Activated T-cell treated with anti-CD3 and anti-CD28 coated beads, Interleukin-2, amount 50 U/mL, for 24 hours (primary cell): ENCODE measurements around the gene PARP15.
A peak's percentile ranks its signal among the peaks of the same experiment; 100 is the strongest.
"Not testable (repeated sequence)": the region's sequence is repeated elsewhere in the genome, so short reads cannot be mapped to it uniquely, and the experiment has no call there.

Source experiments
- DNase-seq: peaks from one replicate; pipeline ENCODE4 v3.0.0-alpha.2; 2020
- H3K27ac Mint-ChIP-seq: 2 replicates; pipeline ENCODE4 v1.8.0; 2020; ENCODE audit warnings: mild to moderate bottlenecking, mixed read lengths
- H3K27me3 Mint-ChIP-seq: 2 replicates; pipeline ENCODE4 v1.8.0; 2020; ENCODE audit warnings: mixed read lengths
- H3K36me3 Mint-ChIP-seq: 2 replicates; pipeline ENCODE4 v1.8.0; 2020; ENCODE audit warnings: low read depth, mixed read lengths
- H3K4me1 Mint-ChIP-seq: 2 replicates; pipeline ENCODE4 v1.8.0; 2020; ENCODE audit warnings: low read depth, mixed read lengths
- H3K4me3 Mint-ChIP-seq: 2 replicates; pipeline ENCODE4 v1.8.0; 2020; ENCODE audit warnings: mild to moderate bottlenecking, moderate library complexity, mixed read lengths
- H3K9me3 Mint-ChIP-seq: 2 replicates; pipeline ENCODE4 v1.8.0; 2020; ENCODE audit warnings: mixed read lengths

The PARP15 gene

DNA sequence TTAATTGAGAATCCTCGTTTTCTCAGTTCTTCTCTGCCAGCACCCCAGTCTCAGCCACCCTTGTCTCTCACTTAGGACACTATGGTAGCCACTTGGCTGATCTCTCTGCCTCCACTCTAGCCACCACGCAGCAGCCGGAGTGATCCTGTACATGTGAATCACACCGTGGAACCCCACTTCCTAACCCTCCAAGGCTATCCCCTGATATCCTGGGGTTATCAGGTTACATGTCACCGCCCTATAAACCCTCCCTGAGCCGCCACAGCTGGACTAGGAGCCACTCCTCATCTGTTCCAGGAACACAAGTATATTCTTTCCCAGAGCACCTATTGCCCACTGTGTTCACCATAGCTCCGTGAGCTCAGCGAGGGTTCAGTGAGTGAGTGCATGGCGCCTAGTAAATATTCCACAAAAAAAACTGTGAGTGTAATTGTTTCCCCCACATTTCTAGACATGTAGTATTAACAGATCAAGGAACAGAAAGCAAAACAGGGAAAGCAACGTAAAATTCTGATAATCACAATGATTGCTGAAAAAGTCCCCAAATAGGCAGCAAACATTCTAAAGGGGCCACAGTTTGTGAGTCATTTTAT, 102.5 kb downstream of the PARP15 start:
- Mint-ChIP-seq H3K4me3 (peak overlapping the region; percentile 90), H3K36me3 (peaks cover 22% of the 10 kb centered on the region), H3K27me3 (no peaks in the 10 kb centered on the region), H3K27ac (peak overlapping the region; percentile 99), H3K9me3 (no peaks in the 10 kb centered on the region), H3K4me1 (peaks cover 59% of the 10 kb centered on the region)
- peak; percentile 58 for DNase-seq

GRCh38 chr3:122680475-122681283, 103.2 kb downstream of the PARP15 start, which contains the start of gene PARP14:
Gene PARP14, plus strand, starts transcription at chr3:122680839. Its CDS starts 45 bp downstream, at chr3:122680884.
- peaks cover 28% of the 10 kb centered on the region for H3K36me3 Mint-ChIP-seq
- peaks cover 59% of the 10 kb centered on the region for H3K4me1 Mint-ChIP-seq
- DNase-seq, result peak; percentile 79
- H3K9me3 Mint-ChIP-seq, result no peaks in the 10 kb centered on the region
- H3K27me3 Mint-ChIP-seq, result no peaks in the 10 kb centered on the region
- H3K4me3 Mint-ChIP-seq, result peak within 1 kb of the TSS; percentile 90
- peak within 1 kb of the TSS; percentile 99 for H3K27ac Mint-ChIP-seq

- Mint-ChIP-seq H3K27ac (peak overlapping the region; percentile 99), H3K27me3 (no peaks in the 10 kb centered on the region), H3K4me3 (peak overlapping the region; percentile 90), H3K36me3 (peaks cover 30% of the 10 kb centered on the region), H3K9me3 (no peaks in the 10 kb centered on the region), H3K4me1 (peaks cover 59% of the 10 kb centered on the region)
- peak; percentile 42 for DNase-seq
These were observed 104.0 kb downstream of the PARP15 start for GRCh38 chr3:122681284-122681973.

GRCh38 chr3:122681974-122682409, 104.5 kb downstream of the PARP15 start:
- Mint-ChIP-seq H3K36me3 (peaks cover 30% of the 10 kb centered on the region), H3K4me1 (peaks cover 64% of the 10 kb centered on the region), H3K27ac (peak overlapping the region; percentile 99), H3K9me3 (no peaks in the 10 kb centered on the region), H3K4me3 (peak overlapping the region; percentile 90), H3K27me3 (no peaks in the 10 kb centered on the region)
- DNase-seq, result no peak

DNA sequence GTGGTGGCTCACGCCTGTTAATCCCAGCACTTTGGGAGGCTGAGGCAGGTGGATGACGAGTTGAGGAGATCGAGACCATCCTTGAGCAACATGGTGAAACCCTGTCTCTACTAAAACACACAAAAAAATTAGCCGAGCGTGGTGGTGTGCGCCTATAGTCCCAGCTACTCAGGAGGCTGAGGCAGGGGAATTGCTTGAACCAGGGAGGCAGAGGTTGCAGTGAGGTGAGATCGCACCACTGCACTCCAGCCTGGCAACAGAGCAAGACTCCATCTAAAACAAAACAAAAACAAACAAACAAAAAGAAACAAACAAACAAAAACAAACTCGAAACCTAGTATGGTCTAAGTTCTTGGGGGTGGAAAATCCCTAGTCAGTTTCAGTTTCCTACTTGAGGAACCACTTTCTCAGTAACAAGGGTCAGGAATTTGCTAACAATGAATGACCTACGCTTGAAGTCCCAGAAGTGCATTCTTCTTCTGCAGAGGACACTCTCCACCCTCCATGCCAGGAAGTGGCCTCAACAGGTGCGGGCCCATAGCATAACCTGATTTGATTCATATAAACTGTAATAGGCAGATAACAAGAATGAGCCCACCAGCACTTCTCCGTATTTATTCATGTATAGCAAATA, 105.4 kb downstream of the PARP15 start:
- peak overlapping the region; percentile 90 for H3K4me3 Mint-ChIP-seq
- peaks cover 66% of the 10 kb centered on the region for H3K4me1 Mint-ChIP-seq
- peak overlapping the region; percentile 53 for H3K27ac Mint-ChIP-seq
- not testable (repeated sequence) for DNase-seq, H3K27me3 Mint-ChIP-seq, H3K9me3 Mint-ChIP-seq
- H3K36me3 Mint-ChIP-seq, result peaks cover 30% of the 10 kb centered on the region

DNA sequence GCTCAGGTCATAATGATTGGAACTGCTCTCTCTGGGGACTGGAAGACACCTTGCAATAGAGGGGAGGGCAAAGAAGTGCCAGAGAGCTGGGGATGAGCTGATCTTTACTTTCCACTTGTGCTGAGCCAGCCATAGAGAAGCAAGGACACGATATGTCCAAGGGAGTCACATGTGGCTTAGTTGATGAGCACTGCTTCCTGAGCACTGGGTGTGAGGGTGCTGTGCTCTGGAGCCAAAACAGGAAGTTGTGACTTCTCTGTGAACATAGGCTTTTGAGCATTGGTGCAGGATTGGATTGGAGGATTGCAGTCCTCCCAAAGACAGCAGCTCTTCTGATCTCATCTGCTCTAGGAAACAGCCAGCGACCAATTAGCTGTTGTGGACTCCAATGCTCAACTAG, 109.8 kb downstream of the PARP15 start:
- peaks cover 20% of the 10 kb centered on the region for H3K36me3 Mint-ChIP-seq
- H3K9me3 Mint-ChIP-seq, result no peaks in the 10 kb centered on the region
- no peak for DNase-seq
- H3K27ac Mint-ChIP-seq, result peak overlapping the region; percentile 38
- H3K4me3 Mint-ChIP-seq, result no peak overlapping the region
- H3K4me1 Mint-ChIP-seq, result peaks cover 30% of the 10 kb centered on the region
- no peaks in the 10 kb centered on the region for H3K27me3 Mint-ChIP-seq
